Natural killer cell (primary cell): Measurements from ENCODE around the gene ELMOD3. TPM values are rescaled to one million over a fixed set of nuclear protein-coding genes. Genes with fewer than 3 reads are reported as not detected.

ENCODE experiments used
- ATAC-seq, 3 donors: fragments of 150-1000 bp in 2 of 3; fragments of 200-7000 bp in 1 of 3; cut with Tn5 transposase; 1 replicate in 1 of 3; 2 replicates in 2 of 3; pipeline ENCODE4 v1.10.0; 2021; ENCODE audit warnings: mild to moderate bottlenecking in 2 of 3, moderate library complexity in 2 of 3
- DNase-seq, 2 donors: peaks; one replicate each; pipeline versions ENCODE4 v3.0.0 to v3.0.0-alpha.2; 2013 to 2021; ENCODE audit warnings: mixed read lengths in 1 of 2
- H3K27ac ChIP-seq: one replicate; pipeline ENCODE4 v1.5.1; 2013; ENCODE audit warnings: mild to moderate bottlenecking, low read length
- H3K27me3 ChIP-seq: one replicate; pipeline ENCODE4 v1.6.1; 2013; ENCODE audit warnings: low read length; ENCODE audit not compliant: control insufficient read depth, insufficient read depth
- H3K36me3 ChIP-seq: one replicate; pipeline ENCODE4 v1.6.1; 2013; ENCODE audit warnings: low read length; ENCODE audit not compliant: control insufficient read depth, insufficient read depth
- H3K4me1 ChIP-seq: one replicate; pipeline ENCODE4 v1.6.1; 2013; ENCODE audit warnings: low read length; ENCODE audit not compliant: control insufficient read depth, insufficient read depth
- H3K4me3 ChIP-seq: one replicate; pipeline ENCODE4 v1.5.1; 2013; ENCODE audit warnings: low read length
- H3K9me3 ChIP-seq: one replicate; pipeline ENCODE4 v1.6.1; 2013; ENCODE audit warnings: low read length; ENCODE audit not compliant: control insufficient read depth, insufficient read depth
- H3K27ac Mint-ChIP-seq, 2 donors: one replicate each; pipeline ENCODE4 v1.8.0; 2022; ENCODE audit warnings: mild to moderate bottlenecking in 2 of 2, mixed read lengths in 2 of 2, moderate library complexity in 1 of 2
- H3K27me3 Mint-ChIP-seq, 2 donors: one replicate each; pipeline ENCODE4 v1.8.0; 2022; ENCODE audit warnings: low read depth in 2 of 2, mixed read lengths in 2 of 2
- H3K36me3 Mint-ChIP-seq: one replicate; pipeline ENCODE4 v1.8.0; 2022; ENCODE audit warnings: mixed read lengths
- H3K4me1 Mint-ChIP-seq, 2 donors: one replicate each; pipeline ENCODE4 v1.8.0; 2022; ENCODE audit warnings: mixed read lengths in 2 of 2
- H3K4me3 Mint-ChIP-seq: one replicate; pipeline ENCODE4 v1.8.0; 2022; ENCODE audit warnings: mild to moderate bottlenecking, moderate library complexity, mixed read lengths
- H3K9me3 Mint-ChIP-seq, 2 donors: one replicate each; pipeline ENCODE4 v1.8.0; 2022; ENCODE audit warnings: mixed read lengths in 2 of 2
- CTCF ChIP-seq: fragments of 200-600 bp; IDR thresholded peaks from one replicate; pipeline ENCODE4 v1.8.0; 2022; ENCODE audit warnings: antibody characterized with exemption
- WGBS: methylation state at CpG from one replicate; pipeline ENCODE4 v1.1.7; 2013; ENCODE audit warnings: missing lambda C conversion rate; ENCODE audit not compliant: insufficient coverage; 5-methylcytosine and 5-hydroxymethylcytosine counted together
- intact Hi-C: fragments of 100-400 bp; cut with micrococcal nuclease; formaldehyde crosslinking; loops from one replicate; pipeline ENCODE4 v1.14.2; 2022
- total RNA-seq, 4 donors: library from RNA; stranded (reverse); fragments of 120-200 nt in 1 of 4; gene quantifications; one replicate each; pipeline versions ENCODE4 v1.2.3 to v1.2.4, GENCODE V29; 2013 to 2022

The ELMOD3 gene
- total RNA-seq, 3 donors from 2014 or later (not counting 1 experiment from before 2014, with no cell fraction given): 22.4 to 33.9 (median 24.8) TPM

- Mint-ChIP-seq H3K4me1 (no peaks in the 10 kb centered on the region), H3K9me3 (no peaks in the 10 kb centered on the region), H3K4me3 (no peak overlapping the region), H3K36me3 (no peaks in the 10 kb centered on the region), H3K27me3 (no peaks in the 10 kb centered on the region), H3K27ac (no peak overlapping the region)
- Histone ChIP-seq H3K27me3 (no peaks in the 10 kb centered on the region), H3K27ac (no peak overlapping the region), H3K9me3 (no peaks in the 10 kb centered on the region), H3K36me3 (peaks cover 7% of the 10 kb centered on the region), H3K4me3 (no peak overlapping the region), H3K4me1 (no peaks in the 10 kb centered on the region)
- TF ChIP-seq CTCF: no peak
- no peak for ATAC-seq
- intact Hi-C loops: no loop called here
- no peak for DNase-seq
These were observed 14.4 kb downstream of the ELMOD3 start for GRCh38 chr2:85368921-85369320.

GRCh38 chr2:85369500-85369899, 14.9 kb downstream of the ELMOD3 start:
- Mint-ChIP-seq H3K27me3 (no peaks in the 10 kb centered on the region), H3K9me3 (no peaks in the 10 kb centered on the region), H3K36me3 (no peaks in the 10 kb centered on the region), H3K4me3 (no peak overlapping the region), H3K27ac (no peak overlapping the region), H3K4me1 (no peaks in the 10 kb centered on the region)
- intact Hi-C loops: no loop called here
- Histone ChIP-seq H3K4me3 (no peak overlapping the region), H3K9me3 (no peaks in the 10 kb centered on the region), H3K4me1 (no peaks in the 10 kb centered on the region), H3K36me3 (peaks cover 7% of the 10 kb centered on the region), H3K27me3 (no peaks in the 10 kb centered on the region), H3K27ac (no peak overlapping the region)
- DNase-seq (no peak), ATAC-seq (no peak)
- no peak for TF ChIP-seq CTCF
- 93% methylated on average over 5 of the region's 5 CpGs for WGBS

DNA sequence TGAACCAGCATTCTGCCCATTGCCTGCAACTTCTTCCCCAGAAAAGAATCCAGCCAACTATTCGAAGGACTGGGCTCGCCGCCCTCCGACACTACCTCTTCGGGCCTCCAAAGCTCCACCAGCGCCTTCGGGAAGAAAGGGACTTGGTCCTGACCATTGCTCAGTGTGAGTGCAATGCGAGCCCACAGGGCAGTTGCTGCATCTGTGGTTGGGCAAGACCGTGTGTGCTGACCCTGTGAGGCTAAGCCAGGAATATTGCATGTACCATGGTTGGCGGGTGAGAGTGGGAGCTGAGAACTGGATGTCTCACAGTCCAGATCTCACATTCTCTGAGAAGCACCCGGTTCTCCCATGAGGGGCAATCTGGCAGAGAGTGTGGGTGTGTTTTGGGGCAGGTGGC, 16.5 kb downstream of the ELMOD3 start:
- Histone ChIP-seq H3K4me3 (no peak overlapping the region), H3K36me3 (peaks cover 12% of the 10 kb centered on the region), H3K27me3 (no peaks in the 10 kb centered on the region), H3K9me3 (no peaks in the 10 kb centered on the region), H3K27ac (no peak overlapping the region), H3K4me1 (no peaks in the 10 kb centered on the region)
- H3K27ac Mint-ChIP-seq: no peak overlapping the region
- H3K4me3 Mint-ChIP-seq: no peak overlapping the region
- H3K36me3 Mint-ChIP-seq: peaks cover 11% of the 10 kb centered on the region
- ATAC-seq: no peak
- H3K4me1 Mint-ChIP-seq: no peaks in the 10 kb centered on the region
- TF ChIP-seq CTCF: no peak
- no peaks in the 10 kb centered on the region for H3K27me3 Mint-ChIP-seq
- no peak for DNase-seq
- 97% methylated on average over 11 of the region's 11 CpGs for WGBS
- intact Hi-C loops: no loop called here
- H3K9me3 Mint-ChIP-seq: no peaks in the 10 kb centered on the region

DNA sequence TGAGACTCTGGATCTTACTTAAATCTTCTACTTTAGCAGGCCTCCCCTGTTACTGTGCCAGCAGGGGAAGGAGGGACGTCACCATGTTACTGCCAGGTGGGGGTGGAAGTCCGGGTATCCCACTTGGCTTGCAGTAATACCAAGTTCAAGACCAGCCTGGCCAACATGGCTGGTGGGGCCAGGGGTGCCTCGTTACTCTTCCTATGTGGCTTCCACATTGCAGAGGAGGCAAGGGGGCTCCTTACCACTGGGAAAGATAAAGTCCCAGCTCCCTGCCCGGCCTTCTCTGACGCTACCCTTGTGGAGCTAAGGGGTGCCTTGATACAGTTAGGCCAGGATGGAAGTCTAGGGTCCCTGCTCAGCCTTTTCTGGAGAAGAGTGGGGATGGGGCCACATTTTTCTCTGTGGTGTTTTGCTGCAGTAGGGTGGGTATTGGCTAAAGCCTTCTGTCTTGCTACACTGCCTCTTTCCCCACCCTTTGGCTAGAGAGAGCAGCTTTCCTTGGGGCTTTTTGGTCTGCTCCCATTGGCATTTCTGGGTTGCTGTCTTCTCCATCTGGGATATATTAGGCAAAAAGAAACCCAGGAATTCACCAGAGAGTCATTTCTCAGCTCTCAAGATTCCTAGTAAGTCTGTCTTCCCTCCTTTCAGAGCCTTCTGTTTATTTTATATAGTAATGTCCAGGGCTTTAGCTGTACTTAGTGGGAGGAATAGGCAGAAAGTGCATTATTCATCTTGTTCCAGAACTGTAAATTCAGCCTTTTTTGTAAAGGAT, 21.9 kb downstream of the ELMOD3 start:
- Mint-ChIP-seq H3K36me3 (peaks cover 41% of the 10 kb centered on the region), H3K4me1 (no peaks in the 10 kb centered on the region), H3K27me3 (no peaks in the 10 kb centered on the region), H3K9me3 (no peaks in the 10 kb centered on the region), H3K4me3 (no peak overlapping the region), H3K27ac (no peak overlapping the region)
- Histone ChIP-seq H3K9me3 (no peaks in the 10 kb centered on the region), H3K36me3 (peaks cover 39% of the 10 kb centered on the region), H3K4me1 (no peaks in the 10 kb centered on the region), H3K27ac (no peak overlapping the region), H3K4me3 (no peak overlapping the region), H3K27me3 (no peaks in the 10 kb centered on the region)
- intact Hi-C loops: no loop called here
- DNase-seq (no peak), ATAC-seq (no peak)
- TF ChIP-seq CTCF: no peak
- WGBS: 99% methylated on average over 5 of the region's 5 CpGs
